ENCODE measurements around the gene ELK3. TPM values are rescaled to one million over a fixed set of nuclear protein-coding genes. Genes with fewer than 3 reads are reported as not detected.

ELK3 gene
- total and polyA plus RNA-seq, 2 of the 8 experiments (the other 6 are each of a cell fraction or from before 2014, with no cell fraction given): 3.5 to 14.3 TPM

- 84% methylated on average over 4 of the region's 4 CpGs; no CpG with 5 or more reads in 1 of the 2 experiments for WGBS, 2 experiments (ENCODE audit: extremely low coverage in 1 of 2, insufficient coverage in 1 of 2, insufficient read length in 1 of 2, insufficient replicate concordance in 2 of 2, low coverage in 1 of 2, low lambda C conversion rate in 2 of 2, missing lambda C conversion rate in 1 of 2)
- H2BK12ac ChIP-seq (ENCODE audit: low read depth, low read length): no peak overlapping the region
- H4K5ac ChIP-seq (ENCODE audit: insufficient read length, low read depth, low read length): no peak overlapping the region
- no peaks in the 10 kb centered on the region for H4K20me1 ChIP-seq (replicated peaks in 1 of 2; ENCODE audit: control insufficient read depth in 1 of 2, insufficient read depth in 2 of 2, low read length in 2 of 2)
- no peak overlapping the region for H2BK120ac ChIP-seq (replicated peaks; ENCODE audit: low read depth, low read length)
- H3K14ac ChIP-seq (ENCODE audit: insufficient read length): no peak overlapping the region
- H3K79me2 ChIP-seq (ENCODE audit: control insufficient read depth in 1 of 2, insufficient read depth in 2 of 2, low read length in 2 of 2): no peaks in the 10 kb centered on the region
- no peak overlapping the region for H4K8ac ChIP-seq (ENCODE audit: extremely low read depth, insufficient read depth, low read length)
- H3K4me2 ChIP-seq (ENCODE audit: insufficient read depth in 1 of 2, low read depth in 2 of 2, low read length in 2 of 2): no peak overlapping the region
- CTCF ChIA-PET (ENCODE audit: partially characterized antibody): interaction anchor here (1.0 to 1.3 kb wide), 2 partner anchors 9 to 73 kb away, joined by 3 read pairs; no protein-coding TSS in a partner anchor
- no peak overlapping the region for H2BK5ac ChIP-seq (ENCODE audit: low read depth, low read length)
- no peak overlapping the region for H3K23ac ChIP-seq (ENCODE audit: insufficient read length)
- no peaks in the 10 kb centered on the region for H3K27me3 ChIP-seq (replicated peaks in 1 of 4; ENCODE audit: control insufficient read depth in 3 of 4, extremely low read depth in 1 of 4, insufficient read depth in 3 of 4, low read length in 3 of 4)
- no peaks in the 10 kb centered on the region for H3K9me3 ChIP-seq (ENCODE audit: insufficient read depth in 2 of 2, low read depth in 1 of 2, low read length in 1 of 2)
- no peak overlapping the region for H2AK5ac ChIP-seq (ENCODE audit: low read depth, low read length)
- no peaks in the 10 kb centered on the region for H3K4me1 ChIP-seq (replicated peaks in 1 of 4; ENCODE audit: control insufficient read depth in 3 of 4, insufficient read depth in 4 of 4, low read length in 3 of 4)
- no peak overlapping the region for H3K56ac ChIP-seq (replicated peaks; ENCODE audit: insufficient read length, low read depth, low read length)
- no peak overlapping the region for H3K4me3 ChIP-seq (ENCODE audit: extremely low read depth in 1 of 4, insufficient read depth in 2 of 4, low read depth in 3 of 4, low read length in 4 of 4)
- H2BK20ac ChIP-seq (ENCODE audit: low read length): no peak overlapping the region
- H3K18ac ChIP-seq (ENCODE audit: extremely low read depth, low read length): no peak overlapping the region
- H3K23me2 ChIP-seq (ENCODE audit: low read depth, low read length): no peaks in the 10 kb centered on the region; the same call in 1 of the 2 replicates
- no peak overlapping the region for H2AFZ ChIP-seq (ENCODE audit: low read length)
- FAIRE-seq (no peak), DNase-seq (ENCODE audit: low read depth in 1 of 2, low spot score in 2 of 2) (no peak)
- H2BK15ac ChIP-seq (ENCODE audit: low read length): no peak overlapping the region
- no peaks in the 10 kb centered on the region; the same call in 1 of the 2 replicates for H3K79me1 ChIP-seq (ENCODE audit: low read depth, low read length)
- no peaks in the 10 kb centered on the region for H3K36me3 ChIP-seq (ENCODE audit: control insufficient read depth in 2 of 4, insufficient read depth in 4 of 4, low read length in 3 of 4)
- H3K27ac ChIP-seq (ENCODE audit: low read depth, low read length): no peak overlapping the region
- no peak overlapping the region for H4K91ac ChIP-seq (replicated peaks; ENCODE audit: insufficient read length, low read length)
- no peak overlapping the region for H3K9ac ChIP-seq (replicated peaks in 1 of 4; ENCODE audit: extremely low read depth in 1 of 4, low read depth in 3 of 4, low read length in 3 of 4)
- H3K4ac ChIP-seq (replicated peaks; ENCODE audit: insufficient read length, low read depth, low read length): no peak overlapping the region
- POLR2A ChIA-PET (ENCODE audit: partially characterized antibody): no interaction called here
- TF ChIP-seq SP2 (IDR thresholded peaks at IDR 0.05; ENCODE audit: low read length) (no peak), CTBP2 (IDR thresholded peaks at IDR 0.05; ENCODE audit: borderline replicate concordance, insufficient read depth, insufficient read length, low read length) (no peak), HDAC6 (IDR thresholded peaks at IDR 0.05; ENCODE audit: low read depth, low read length) (no peak), CHD1 (IDR thresholded peaks at IDR 0.05; ENCODE audit: low read depth, low read length) (no peak), CHD2 (IDR thresholded peaks at IDR 0.05; ENCODE audit: low read length) (no peak), NANOG (IDR thresholded peaks at IDR 0.05; ENCODE audit: insufficient read depth, low read depth, low read length, poor library complexity, severe bottlenecking) (no peak), EP300 (IDR thresholded peaks at IDR 0.05; ENCODE audit: borderline replicate concordance in 1 of 2, low read depth in 2 of 2, low read length in 2 of 2) (no peak), CBX5 (IDR thresholded peaks at IDR 0.05; ENCODE audit: low read depth, low read length) (no peak), EZH2 (IDR thresholded peaks at IDR 0.05; ENCODE audit: low read depth, low read length, severe bottlenecking) (no peak), SRF (IDR thresholded peaks at IDR 0.05; ENCODE audit: low read depth, low read length) (no peak), SAP30 (IDR thresholded peaks at IDR 0.05; ENCODE audit: insufficient read depth, insufficient replicate concordance, low read length) (no peak), TAF7 (optimal IDR thresholded peaks at IDR 0.05; ENCODE audit: borderline replicate concordance, low read depth, low read length) (no peak)
Observed at GRCh38 chr12:96183734-96184370, 10.3 kb upstream of the ELK3 start.
